HCT116 (cell line): Measurements from ENCODE around the gene CSTPP1. TPM values are rescaled to one million over a fixed set of nuclear protein-coding genes. Genes with fewer than 3 reads are reported as not detected.

ENCODE experiments used
- ATAC-seq: fragments of 200-7000 bp; cut with Tn5 transposase; 2 replicates; pipeline ENCODE4 v1.9.1; 2020; ENCODE audit warnings: mild to moderate bottlenecking, moderate library complexity
- BruUV-seq: library from RNA; stranded (reverse); fragments of 400-500 nt; replicated peaks from 2 replicates; lab custom pipeline; 2021; lab: Mats Ljungman, UMichigan
- CTCF ChIA-PET: fragments of 300-600 bp; sonication (Branson Sonifier 250); formaldehyde crosslinking; loops from one replicate; lab custom pipeline; 2021; ENCODE audit warnings: antibody characterized with exemption; lab: Charles Lee
- POLR2A ChIA-PET: fragments of 300-600, 350-600 bp; sonication (Branson Sonifier 250); formaldehyde crosslinking; loops from one replicate; lab custom pipeline; 2021; ENCODE audit warnings: antibody characterized with exemption; lab: Charles Lee
- RAD21 ChIA-PET, 2 experiments: fragments of 300-600 bp; sonication (Branson Sonifier 250); formaldehyde crosslinking; loops; one replicate each; lab custom pipeline; 2023; ENCODE audit warnings: low total read pairs in 2 of 2; ENCODE audit not compliant: uncharacterized antibody in 2 of 2, unreplicated experiment in 2 of 2, low non-redundant PET in 1 of 2; lab: Charles Lee
- DNase-seq: peaks from one replicate; pipeline ENCODE4 v3.0.0-alpha.2; 2010; ENCODE audit warnings: low read depth, low spot score
- H2AFZ ChIP-seq: fragments of 200-600 bp; shearing (Covaris generic), sonication (generic); 2 replicates; pipeline ENCODE4 v1.6.1; 2017; ENCODE audit warnings: low read depth, mixed run types, mixed read lengths, antibody characterized with exemption, low read length; ENCODE audit not compliant: poor library complexity, severe bottlenecking
- H3K27ac ChIP-seq: 2 replicates; pipeline ENCODE4 v1.5.1; 2012; ENCODE audit warnings: low read depth, low read length
- H3K27me3 ChIP-seq: fragments of 200-600 bp; sonication (generic); 2 replicates; pipeline ENCODE4 v1.6.1; 2016; ENCODE audit warnings: mixed run types, low read length, mixed read lengths; ENCODE audit not compliant: insufficient read depth
- H3K36me3 ChIP-seq, 2 experiments: fragments of 200-500 bp in 1 of 2; fragments of 200-600 bp in 1 of 2; sonication (Bioruptor generic) in 1 of 2; sonication (generic) in 1 of 2; 2 replicates each; pipeline versions ENCODE4 v1.5.1 to v1.6.1; 2014 to 2016; ENCODE audit warnings: low read length in 2 of 2, inconsistent platforms in 1 of 2, mixed read lengths in 1 of 2, mixed run types in 1 of 2; ENCODE audit not compliant: insufficient read depth in 2 of 2, control insufficient read depth in 1 of 2
- H3K4me1 ChIP-seq, 2 experiments: fragments of 200-600 bp in 1 of 2; sonication (generic) in 1 of 2; 2 replicates each; pipeline versions ENCODE4 v1.5.1 to v1.6.1; 2012 to 2017; ENCODE audit warnings: low read length in 2 of 2, inconsistent platforms in 1 of 2, mild to moderate bottlenecking in 1 of 2, mixed read lengths in 1 of 2, mixed run types in 1 of 2, moderate library complexity in 1 of 2; ENCODE audit not compliant: insufficient read depth in 2 of 2, control insufficient read depth in 1 of 2
- H3K4me2 ChIP-seq: fragments of 200-600 bp; sonication (generic); 2 replicates; pipeline ENCODE4 v1.6.1; 2017; ENCODE audit warnings: mixed run types, low read length, mixed read lengths
- H3K4me3 ChIP-seq, 2 experiments: fragments of 200-600 bp in 1 of 2; sonication (generic) in 1 of 2; replicated peaks in 1 of 2; 2 replicates each; pipeline ENCODE4 v1.5.1; 2011 to 2016; ENCODE audit warnings: low read length in 2 of 2, control low read depth in 1 of 2, low read depth in 1 of 2, mild to moderate bottlenecking in 1 of 2, mixed read lengths in 1 of 2, mixed run types in 1 of 2
- H3K79me2 ChIP-seq: fragments of 200-600 bp; sonication (generic); 2 replicates; pipeline ENCODE4 v1.6.1; 2017; ENCODE audit warnings: mild to moderate bottlenecking, mixed run types, low read length, moderate library complexity, mixed read lengths; ENCODE audit not compliant: insufficient read depth
- H3K9ac ChIP-seq: fragments of 200-600 bp; sonication (generic); 2 replicates; pipeline ENCODE4 v1.6.1; 2016; ENCODE audit warnings: low read length, mixed read lengths
- H3K9me2 ChIP-seq: fragments of 200-600 bp; sonication (generic), shearing (Covaris generic); 2 replicates; pipeline ENCODE4 v1.6.1; 2017; ENCODE audit warnings: mixed run types, mild to moderate bottlenecking, moderate library complexity; ENCODE audit not compliant: insufficient read depth
- H3K9me3 ChIP-seq, 2 experiments: fragments of 200-500 bp in 1 of 2; fragments of 200-600 bp in 1 of 2; sonication (Bioruptor generic) in 1 of 2; sonication (generic) in 1 of 2; 2 replicates each; pipeline ENCODE4 v1.6.1; 2014 to 2017; ENCODE audit warnings: low read length in 2 of 2, mixed read lengths in 2 of 2, inconsistent platforms in 1 of 2, low read depth in 1 of 2, mild to moderate bottlenecking in 1 of 2, mixed run types in 1 of 2, moderate library complexity in 1 of 2; ENCODE audit not compliant: control insufficient read depth in 1 of 2, insufficient read depth in 1 of 2
- H4K20me1 ChIP-seq: fragments of 200-600 bp; sonication (generic), shearing (Covaris generic); 2 replicates; pipeline ENCODE4 v1.6.1; 2017; ENCODE audit warnings: mixed run types, mild to moderate bottlenecking, moderate library complexity; ENCODE audit not compliant: insufficient read depth
- CBX3 ChIP-seq: IDR thresholded peaks from 2 replicates; pipeline ENCODE4 v1.6.1; 2012; ENCODE audit warnings: low read depth
- CEBPB ChIP-seq: IDR thresholded peaks from 2 replicates; pipeline ENCODE4 v1.6.1; 2012; ENCODE audit warnings: low read depth
- CTCF ChIP-seq, 3 experiments: fragments of 200-600 bp in 1 of 3; sonication (generic) in 1 of 3; IDR thresholded peaks in 2 of 3; conservative IDR thresholded peaks in 1 of 3; 2 replicates each; pipeline ENCODE4 v1.5.1; 2012 to 2017; ENCODE audit warnings: low read depth in 2 of 3, low read length in 2 of 3, antibody characterized with exemption in 1 of 3, borderline replicate concordance in 1 of 3, control low read depth in 1 of 3, mild to moderate bottlenecking in 1 of 3, mixed read lengths in 1 of 3, mixed run types in 1 of 3, moderate library complexity in 1 of 3; ENCODE audit not compliant: insufficient read depth in 1 of 3
- EGR1 ChIP-seq: IDR thresholded peaks from 2 replicates; pipeline ENCODE4 v1.6.1; 2012; ENCODE audit warnings: low read depth
- EZH2 ChIP-seq: fragments of 200-600 bp; sonication (generic); IDR thresholded peaks from 2 replicates; pipeline ENCODE4 v1.6.1; 2017; ENCODE audit warnings: antibody characterized with exemption, mixed run types
- EZH2phosphoT487 ChIP-seq: fragments of 200-600 bp; IDR thresholded peaks from 2 replicates; pipeline ENCODE4 v1.6.1; 2018; ENCODE audit warnings: antibody characterized with exemption, borderline replicate concordance
- FOSL1 ChIP-seq: IDR thresholded peaks from 2 replicates; pipeline ENCODE4 v1.6.1; 2012; ENCODE audit warnings: low read depth
- JUND ChIP-seq: IDR thresholded peaks from 2 replicates; pipeline ENCODE4 v1.6.1; 2012
- POLR2AphosphoS5 ChIP-seq: IDR thresholded peaks from 2 replicates; pipeline ENCODE4 v1.6.1; 2011; ENCODE audit warnings: mild to moderate bottlenecking, low read depth, low read length, moderate library complexity
- RAD21 ChIP-seq: IDR thresholded peaks from 2 replicates; pipeline ENCODE4 v1.6.1; 2012; ENCODE audit warnings: low read depth, mild to moderate bottlenecking
- SIN3A ChIP-seq: IDR thresholded peaks from 2 replicates; pipeline ENCODE4 v1.6.1; 2012; ENCODE audit warnings: low read depth
- SP1 ChIP-seq: IDR thresholded peaks from 2 replicates; pipeline ENCODE4 v1.6.1; 2012; ENCODE audit warnings: low read depth
- SRF ChIP-seq: IDR thresholded peaks from 2 replicates; pipeline ENCODE4 v1.6.1; 2012; ENCODE audit warnings: low read depth
- TCF7L2 ChIP-seq: IDR thresholded peaks from 2 replicates; pipeline ENCODE4 v1.7.0; 2011; ENCODE audit warnings: borderline replicate concordance, inconsistent platforms; ENCODE audit not compliant: insufficient read depth, insufficient read length; ENCODE audit errors: extremely low read depth
- ZNF274 ChIP-seq: fragments of 200-500 bp; sonication (Bioruptor generic); IDR thresholded peaks from 2 replicates; pipeline ENCODE4 v1.6.1; 2014; ENCODE audit warnings: mild to moderate bottlenecking, low read depth, low read length, inconsistent platforms
- intact Hi-C: fragments of 100-400 bp; cut with micrococcal nuclease; formaldehyde crosslinking; loops from 2 replicates; pipeline ENCODE4 v1.10.0; 2022
- total RNA-seq: library from RNA; stranded (reverse); gene quantifications from one replicate; pipeline ENCODE4 v1.2.1, GENCODE V29; 2021; ENCODE audit not compliant: unreplicated experiment
- TF ChIP-seq, protein P1 (sequence below): IDR thresholded peaks from 2 replicates; pipeline ENCODE4 v1.6.1; 2012
- TF ChIP-seq, protein P2 (sequence below): IDR thresholded peaks from 2 replicates; pipeline ENCODE4 v1.6.1; 2012; ENCODE audit warnings: low read depth

Gene CSTPP1
- total RNA-seq, 1 experiment from 2014 or later: 24.7 TPM

DNA sequence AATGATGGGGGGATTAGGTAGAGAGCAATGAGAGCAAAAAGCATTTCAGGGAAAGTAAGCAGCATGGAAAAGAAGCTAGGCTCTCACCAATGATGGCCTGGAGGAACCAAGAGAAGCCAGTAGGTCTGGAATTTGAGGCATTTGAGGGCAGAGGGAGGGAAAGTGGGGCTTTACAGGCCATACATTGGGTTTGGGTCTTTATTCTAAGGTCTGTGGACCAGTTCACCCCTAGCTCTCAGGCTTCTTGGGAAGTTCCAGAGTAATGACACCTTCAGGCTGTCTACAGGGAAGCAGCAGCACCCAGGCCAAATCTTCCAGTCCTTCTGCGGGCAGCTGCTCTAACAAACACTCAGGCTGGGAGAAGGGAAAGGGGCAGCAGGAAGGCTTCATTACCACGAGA is 210.7 kb downstream of the CSTPP1 start:
- Histone ChIP-seq H3K36me3 (no peaks in the 10 kb centered on the region; a peak in 1 of 4 replicates), H3K9ac (no peak overlapping the region), H3K79me2 (no peaks in the 10 kb centered on the region), H3K27me3 (no peaks in the 10 kb centered on the region), H3K27ac (no peak overlapping the region), H2AFZ (no peak overlapping the region), H4K20me1 (no peaks in the 10 kb centered on the region), H3K4me3 (no peak overlapping the region), H3K4me2 (no peak overlapping the region), H3K9me3 (no peaks in the 10 kb centered on the region), H3K9me2 (no peaks in the 10 kb centered on the region), H3K4me1 (no peaks in the 10 kb centered on the region)
- no peak for DNase-seq
- BruUV-seq: no TSS peak
- ChIA-PET CTCF (no interaction called here), POLR2A (no interaction called here), RAD21 (no interaction called here)
- no peak for TF ChIP-seq CBX3
- no peak for TF ChIP-seq SIN3A
- TF ChIP-seq FOSL1: no peak
- no peak for TF ChIP-seq EGR1
- TF ChIP-seq JUND: no peak
- no peak for TF ChIP-seq EZH2
- no peak for TF ChIP-seq ZNF274
- no peak for TF ChIP-seq CTCF (IDR thresholded peaks at IDR 0.05 in 2 of 3, conservative IDR thresholded peaks at IDR 0.05 in 1 of 3; ENCODE audit: borderline replicate concordance in 1 of 3, insufficient read depth in 1 of 3, low read depth in 2 of 3, low read length in 2 of 3)
- no peak for TF ChIP-seq POLR2AphosphoS5
- no peak for TF ChIP-seq SP1
- TF ChIP-seq, protein P1, sequence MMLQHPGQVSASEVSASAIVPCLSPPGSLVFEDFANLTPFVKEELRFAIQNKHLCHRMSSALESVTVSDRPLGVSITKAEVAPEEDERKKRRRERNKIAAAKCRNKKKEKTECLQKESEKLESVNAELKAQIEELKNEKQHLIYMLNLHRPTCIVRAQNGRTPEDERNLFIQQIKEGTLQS: no peak
- no peak for TF ChIP-seq RAD21
- TF ChIP-seq TCF7L2: no peak
- TF ChIP-seq EZH2phosphoT487: no peak
- TF ChIP-seq CEBPB: no peak
- TF ChIP-seq SRF: no peak
- TF ChIP-seq, protein P2, sequence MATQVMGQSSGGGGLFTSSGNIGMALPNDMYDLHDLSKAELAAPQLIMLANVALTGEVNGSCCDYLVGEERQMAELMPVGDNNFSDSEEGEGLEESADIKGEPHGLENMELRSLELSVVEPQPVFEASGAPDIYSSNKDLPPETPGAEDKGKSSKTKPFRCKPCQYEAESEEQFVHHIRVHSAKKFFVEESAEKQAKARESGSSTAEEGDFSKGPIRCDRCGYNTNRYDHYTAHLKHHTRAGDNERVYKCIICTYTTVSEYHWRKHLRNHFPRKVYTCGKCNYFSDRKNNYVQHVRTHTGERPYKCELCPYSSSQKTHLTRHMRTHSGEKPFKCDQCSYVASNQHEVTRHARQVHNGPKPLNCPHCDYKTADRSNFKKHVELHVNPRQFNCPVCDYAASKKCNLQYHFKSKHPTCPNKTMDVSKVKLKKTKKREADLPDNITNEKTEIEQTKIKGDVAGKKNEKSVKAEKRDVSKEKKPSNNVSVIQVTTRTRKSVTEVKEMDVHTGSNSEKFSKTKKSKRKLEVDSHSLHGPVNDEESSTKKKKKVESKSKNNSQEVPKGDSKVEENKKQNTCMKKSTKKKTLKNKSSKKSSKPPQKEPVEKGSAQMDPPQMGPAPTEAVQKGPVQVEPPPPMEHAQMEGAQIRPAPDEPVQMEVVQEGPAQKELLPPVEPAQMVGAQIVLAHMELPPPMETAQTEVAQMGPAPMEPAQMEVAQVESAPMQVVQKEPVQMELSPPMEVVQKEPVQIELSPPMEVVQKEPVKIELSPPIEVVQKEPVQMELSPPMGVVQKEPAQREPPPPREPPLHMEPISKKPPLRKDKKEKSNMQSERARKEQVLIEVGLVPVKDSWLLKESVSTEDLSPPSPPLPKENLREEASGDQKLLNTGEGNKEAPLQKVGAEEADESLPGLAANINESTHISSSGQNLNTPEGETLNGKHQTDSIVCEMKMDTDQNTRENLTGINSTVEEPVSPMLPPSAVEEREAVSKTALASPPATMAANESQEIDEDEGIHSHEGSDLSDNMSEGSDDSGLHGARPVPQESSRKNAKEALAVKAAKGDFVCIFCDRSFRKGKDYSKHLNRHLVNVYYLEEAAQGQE: no peak
- intact Hi-C loops: no loop called here
- no peak for ATAC-seq
